Neural cell (in vitro differentiated cells): Measurements from ENCODE around the gene HAPLN2.

Experiments used
- EZH2 ChIP-seq: fragments of 200-600, 300-800 bp; shearing (Covaris generic), sonication (generic); IDR thresholded peaks from 2 replicates; pipeline ENCODE4 v1.6.1; 2014; ENCODE audit warnings: antibody characterized with exemption, low read length, borderline replicate concordance, mild to moderate bottlenecking; ENCODE audit not compliant: insufficient read depth, poor library complexity, severe bottlenecking
- POLR2AphosphoS5 ChIP-seq: IDR thresholded peaks from 2 replicates; pipeline ENCODE4 v1.6.1; 2012
- REST ChIP-seq: IDR thresholded peaks from 2 replicates; pipeline ENCODE4 v1.6.1; 2012; ENCODE audit warnings: borderline replicate concordance
- TAF1 ChIP-seq: IDR thresholded peaks from 2 replicates; pipeline ENCODE4 v1.6.1; 2012; ENCODE audit warnings: low read depth
- TF ChIP-seq, protein P1 (sequence below): fragments of 450-650 bp; IDR thresholded peaks from 2 replicates; pipeline ENCODE4 v1.5.1; 2014; ENCODE audit warnings: antibody characterized with exemption, mild to moderate bottlenecking, moderate library complexity; ENCODE audit not compliant: poor library complexity, severe bottlenecking

GRCh38 chr1:156663178-156663577 is 44.0 kb downstream of the HAPLN2 start:
- TF ChIP-seq, protein P1, sequence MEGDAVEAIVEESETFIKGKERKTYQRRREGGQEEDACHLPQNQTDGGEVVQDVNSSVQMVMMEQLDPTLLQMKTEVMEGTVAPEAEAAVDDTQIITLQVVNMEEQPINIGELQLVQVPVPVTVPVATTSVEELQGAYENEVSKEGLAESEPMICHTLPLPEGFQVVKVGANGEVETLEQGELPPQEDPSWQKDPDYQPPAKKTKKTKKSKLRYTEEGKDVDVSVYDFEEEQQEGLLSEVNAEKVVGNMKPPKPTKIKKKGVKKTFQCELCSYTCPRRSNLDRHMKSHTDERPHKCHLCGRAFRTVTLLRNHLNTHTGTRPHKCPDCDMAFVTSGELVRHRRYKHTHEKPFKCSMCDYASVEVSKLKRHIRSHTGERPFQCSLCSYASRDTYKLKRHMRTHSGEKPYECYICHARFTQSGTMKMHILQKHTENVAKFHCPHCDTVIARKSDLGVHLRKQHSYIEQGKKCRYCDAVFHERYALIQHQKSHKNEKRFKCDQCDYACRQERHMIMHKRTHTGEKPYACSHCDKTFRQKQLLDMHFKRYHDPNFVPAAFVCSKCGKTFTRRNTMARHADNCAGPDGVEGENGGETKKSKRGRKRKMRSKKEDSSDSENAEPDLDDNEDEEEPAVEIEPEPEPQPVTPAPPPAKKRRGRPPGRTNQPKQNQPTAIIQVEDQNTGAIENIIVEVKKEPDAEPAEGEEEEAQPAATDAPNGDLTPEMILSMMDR, result no peak
- no peak for TF ChIP-seq EZH2
- TF ChIP-seq TAF1, result no peak
- TF ChIP-seq POLR2AphosphoS5, result no peak
- TF ChIP-seq REST, result no peak
